ENCODE results near the gene DTL. TPM values are rescaled to one million over a fixed set of nuclear protein-coding genes. Genes with fewer than 3 reads are reported as not detected.

DTL gene
- total RNA-seq, 1 donor from 2014 or later, result 17.6 TPM

GRCh38 chr1:212137854-212138253, 102.3 kb downstream of the DTL start:
- DNase-seq (ENCODE audit: low read depth), result no peak
- H3K4me3 ChIP-seq (ENCODE audit: low read depth, low read length), result no peak overlapping the region
- TF ChIP-seq CTCF (conservative IDR thresholded peaks at IDR 0.05; ENCODE audit: low read depth, low read length), result no peak

GRCh38 chr1:212138457-212138856, 102.9 kb downstream of the DTL start:
- no peak overlapping the region for H3K4me3 ChIP-seq (ENCODE audit: low read depth, low read length)
- no peak for DNase-seq (ENCODE audit: low read depth)
- TF ChIP-seq CTCF (conservative IDR thresholded peaks at IDR 0.05; ENCODE audit: low read depth, low read length), result no peak

- TF ChIP-seq CTCF (conservative IDR thresholded peaks at IDR 0.05; ENCODE audit: low read depth, low read length), result no peak
- no peak overlapping the region for H3K4me3 ChIP-seq (ENCODE audit: low read depth, low read length)
- no peak for DNase-seq (ENCODE audit: low read depth)
These were observed 104.1 kb downstream of the DTL start for GRCh38 chr1:212139526-212140135.

GRCh38 chr1:212141404-212141803, 105.9 kb downstream of the DTL start:
- TF ChIP-seq CTCF (conservative IDR thresholded peaks at IDR 0.05; ENCODE audit: low read depth, low read length), result no peak
- no peak overlapping the region for H3K4me3 ChIP-seq (ENCODE audit: low read depth, low read length)
- DNase-seq (ENCODE audit: low read depth), result no peak

- no peak for TF ChIP-seq CTCF (conservative IDR thresholded peaks at IDR 0.05; ENCODE audit: low read depth, low read length)
These were observed 107.5 kb downstream of the DTL start for GRCh38 chr1:212142883-212143530.

GRCh38 chr1:212147581-212148033, 112.1 kb downstream of the DTL start:
- no peak for TF ChIP-seq CTCF (conservative IDR thresholded peaks at IDR 0.05; ENCODE audit: low read depth, low read length)
- no peak overlapping the region for H3K4me3 ChIP-seq (ENCODE audit: low read depth, low read length)
- no peak for DNase-seq (ENCODE audit: low read depth)

More at GRCh38 chr1:212142883-212143530, 107.5 kb downstream of the DTL start:
- DNase-seq (ENCODE audit: low read depth), result no peak
- no peak overlapping the region for H3K4me3 ChIP-seq (ENCODE audit: low read depth, low read length)

- no peak overlapping the region for H3K4me3 ChIP-seq (ENCODE audit: low read depth, low read length)
- no peak for DNase-seq (ENCODE audit: low read depth)
- TF ChIP-seq CTCF (conservative IDR thresholded peaks at IDR 0.05; ENCODE audit: low read depth, low read length), result no peak
These were observed 114.0 kb downstream of the DTL start for GRCh38 chr1:212149566-212149965.

Measured in epithelial cell of proximal tubule (primary cell).